NCI-H82 treated with DMSO at 0.1 percent for 48 hours (cell line): ENCODE results near the gene RAP1GDS1.

Experiments used
- DNase-seq: peaks from one replicate; lab custom pipeline; 2025; ENCODE audit not compliant: unreplicated experiment; lab: John Stamatoyannopoulos, UW

RAP1GDS1 gene, protein sequence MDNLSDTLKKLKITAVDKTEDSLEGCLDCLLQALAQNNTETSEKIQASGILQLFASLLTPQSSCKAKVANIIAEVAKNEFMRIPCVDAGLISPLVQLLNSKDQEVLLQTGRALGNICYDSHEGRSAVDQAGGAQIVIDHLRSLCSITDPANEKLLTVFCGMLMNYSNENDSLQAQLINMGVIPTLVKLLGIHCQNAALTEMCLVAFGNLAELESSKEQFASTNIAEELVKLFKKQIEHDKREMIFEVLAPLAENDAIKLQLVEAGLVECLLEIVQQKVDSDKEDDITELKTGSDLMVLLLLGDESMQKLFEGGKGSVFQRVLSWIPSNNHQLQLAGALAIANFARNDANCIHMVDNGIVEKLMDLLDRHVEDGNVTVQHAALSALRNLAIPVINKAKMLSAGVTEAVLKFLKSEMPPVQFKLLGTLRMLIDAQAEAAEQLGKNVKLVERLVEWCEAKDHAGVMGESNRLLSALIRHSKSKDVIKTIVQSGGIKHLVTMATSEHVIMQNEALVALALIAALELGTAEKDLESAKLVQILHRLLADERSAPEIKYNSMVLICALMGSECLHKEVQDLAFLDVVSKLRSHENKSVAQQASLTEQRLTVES

DNA sequence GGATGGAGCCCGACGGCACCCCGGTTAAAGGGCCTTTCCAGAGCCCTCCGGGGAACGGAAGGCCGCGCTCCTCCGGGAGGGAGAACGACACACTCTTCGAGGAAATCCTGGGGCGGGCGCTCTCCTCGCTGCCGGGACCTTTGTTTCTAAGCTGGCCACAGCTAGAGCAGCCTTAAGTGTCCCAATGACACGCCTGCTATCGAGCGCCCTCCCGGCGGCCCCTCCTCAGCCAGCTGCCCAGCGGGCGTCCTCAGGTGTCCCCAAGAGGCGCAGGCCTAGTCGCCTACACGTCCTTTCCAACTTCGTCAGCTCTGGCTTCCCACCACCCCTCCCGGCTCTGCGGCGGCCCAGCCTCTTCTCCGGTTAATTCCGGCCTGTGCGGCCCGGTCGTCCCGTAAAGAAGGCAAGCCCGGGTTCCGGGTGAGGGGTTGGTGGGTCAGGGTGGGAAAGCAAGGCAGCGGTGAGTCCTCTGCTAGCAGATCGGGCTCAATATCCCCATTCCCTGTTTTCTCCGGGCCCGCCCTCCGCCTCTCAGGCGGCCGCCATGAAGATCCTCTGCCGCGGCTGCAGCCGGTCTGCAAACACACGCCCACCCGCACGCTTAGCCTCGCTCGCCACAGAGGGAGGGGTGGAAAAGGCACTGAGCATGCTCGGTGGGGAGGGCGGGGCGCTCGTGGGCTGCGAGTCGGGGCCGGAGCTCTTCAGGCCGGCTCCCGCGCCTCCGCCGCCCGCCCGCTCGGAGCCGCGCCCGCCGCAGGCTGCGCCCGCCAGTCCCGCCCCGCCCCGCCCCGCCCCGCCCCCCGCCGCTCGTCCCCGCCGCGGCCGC, at the start of gene RAP1GDS1:
TSS of gene RAP1GDS1 (plus strand) at position 806 of the 826 bp plus-strand sequence. CDS start 182 bp downstream, outside the sequence.
- peak; percentile 83 for DNase-seq

DNA sequence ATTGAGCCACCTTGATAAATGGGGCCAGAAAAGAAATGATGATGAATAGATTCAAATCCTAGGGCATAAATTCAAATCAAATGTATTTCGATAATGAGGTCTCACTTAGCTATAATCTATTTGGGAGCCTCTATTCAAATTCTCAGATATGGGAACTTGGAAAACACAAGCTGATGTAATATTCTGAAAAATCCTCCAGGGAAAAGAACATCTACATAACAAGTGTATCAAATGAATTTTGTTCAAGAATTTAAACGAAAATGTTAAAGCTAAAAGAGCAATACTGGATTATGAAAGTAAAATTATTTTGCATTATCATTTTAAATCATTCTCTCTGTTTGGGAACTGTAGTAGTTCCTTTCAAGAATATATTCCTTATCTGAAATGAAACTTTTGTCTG, 38.9 kb upstream of the RAP1GDS1 start:
- DNase-seq = no peak

DNA sequence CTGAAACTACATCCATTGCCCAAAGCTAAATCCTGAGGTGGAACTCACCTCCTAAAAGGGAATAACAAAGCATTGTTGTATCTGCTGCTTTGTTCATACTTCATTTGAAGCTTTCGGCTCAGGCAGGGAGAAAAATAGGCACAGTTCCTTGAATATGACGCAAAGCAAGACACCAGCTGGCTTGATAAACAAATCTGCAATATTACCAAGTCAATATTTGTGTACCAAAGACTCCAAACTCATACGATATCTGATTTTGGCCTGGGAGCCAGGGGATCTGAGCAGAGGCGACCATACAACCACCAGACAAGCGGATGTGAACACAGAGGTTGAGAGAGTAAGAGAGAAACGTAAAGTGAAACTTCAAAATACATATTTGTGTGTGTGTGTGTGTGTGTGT, 34.8 kb upstream of the RAP1GDS1 start:
- DNase-seq = no peak

DNA sequence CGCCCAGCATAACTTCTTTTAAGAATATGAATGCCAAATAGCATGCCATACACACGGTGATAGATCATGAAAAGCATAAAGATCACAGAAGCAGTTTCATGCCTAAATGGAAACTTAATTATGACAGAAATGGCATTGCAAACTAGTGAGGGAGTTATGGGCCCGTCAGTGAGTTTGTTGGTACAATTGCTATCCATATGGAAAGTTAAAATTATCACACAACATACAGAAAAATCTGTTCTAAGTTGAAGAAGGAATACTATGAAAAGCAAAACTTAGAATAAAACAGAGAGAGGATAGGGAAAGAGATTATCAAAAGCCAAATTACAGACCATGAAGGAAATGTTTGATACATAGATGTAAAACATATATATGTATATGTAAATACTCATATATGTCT, 30.2 kb upstream of the RAP1GDS1 start:
- DNase-seq = no peak

DNA sequence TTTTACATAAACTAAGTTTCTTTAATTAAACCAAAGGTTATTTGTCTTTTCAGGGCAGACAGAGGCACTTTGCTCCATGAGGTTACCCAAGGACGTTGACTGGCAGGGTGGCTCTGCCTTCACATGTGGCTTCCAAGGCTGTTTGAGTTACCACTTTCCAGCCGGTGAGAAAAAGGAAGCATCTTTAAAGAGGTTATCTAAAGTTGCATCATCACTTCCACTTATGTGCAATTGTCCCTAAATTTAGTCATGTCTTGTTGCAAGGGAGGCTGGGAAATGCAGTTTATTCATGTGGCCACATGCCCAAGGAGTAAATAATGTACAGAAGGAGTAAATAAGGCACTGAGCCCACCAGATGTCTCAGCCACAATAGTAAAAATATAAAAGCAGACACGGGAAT, 29.0 kb upstream of the RAP1GDS1 start:
- DNase-seq = no peak

DNA sequence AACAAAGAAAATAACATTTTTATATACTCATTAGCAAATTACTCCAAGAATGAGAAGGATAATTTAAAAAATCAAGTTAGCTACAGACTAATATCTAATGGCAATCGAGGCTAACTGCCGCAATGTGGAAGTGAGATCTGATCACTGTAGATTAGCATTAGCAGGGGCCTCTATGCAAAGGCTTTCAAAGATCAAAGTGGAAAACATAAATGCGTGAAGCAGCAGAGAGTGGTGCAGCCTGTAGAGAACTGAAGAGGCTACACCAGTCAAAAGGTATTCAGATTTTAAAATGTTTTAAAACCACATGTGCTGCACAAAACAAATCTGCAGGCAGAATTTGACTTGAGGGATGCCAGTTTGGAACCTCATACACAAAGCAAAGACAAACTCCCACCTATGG, 24.0 kb upstream of the RAP1GDS1 start:
- no peak for DNase-seq

DNA sequence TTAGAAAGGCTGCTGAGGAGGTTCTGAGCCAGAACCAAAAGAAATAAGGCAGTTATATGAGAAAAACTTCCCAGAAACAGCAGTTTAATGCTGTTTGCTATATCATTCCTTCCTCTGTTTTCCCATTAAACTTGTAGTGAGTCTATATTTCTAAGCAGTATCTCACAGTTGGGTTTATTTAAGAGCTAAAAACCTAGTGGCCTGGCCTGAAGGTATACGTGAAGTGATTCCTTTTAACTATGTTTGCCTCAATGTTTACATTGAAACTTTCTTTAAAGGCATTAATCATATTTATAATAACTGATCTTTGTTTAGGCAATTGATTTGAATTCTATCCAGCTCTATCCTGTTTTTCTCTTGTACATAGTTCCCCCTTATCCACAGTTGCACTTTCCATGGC, 19.1 kb upstream of the RAP1GDS1 start:
- DNase-seq = no peak

DNA sequence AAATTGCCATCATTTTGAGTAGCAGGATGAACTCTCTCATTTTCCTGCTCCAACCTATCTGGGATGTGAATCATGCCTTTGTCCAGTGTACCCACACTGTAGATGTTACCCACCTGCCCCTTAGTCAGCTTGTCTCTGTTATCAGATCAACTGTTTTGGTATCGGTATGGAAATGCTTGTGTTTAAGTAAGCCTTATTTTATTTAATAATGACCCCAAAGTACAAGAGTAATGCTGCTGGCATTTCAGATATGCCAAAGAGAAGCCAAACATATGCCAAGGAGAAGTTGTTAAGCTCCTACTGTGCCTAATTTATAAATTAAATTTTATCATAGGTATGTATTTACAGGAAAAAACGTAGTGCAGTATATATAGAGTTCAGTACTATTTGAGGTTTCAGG, 18.6 kb upstream of the RAP1GDS1 start:
- no peak for DNase-seq

DNA sequence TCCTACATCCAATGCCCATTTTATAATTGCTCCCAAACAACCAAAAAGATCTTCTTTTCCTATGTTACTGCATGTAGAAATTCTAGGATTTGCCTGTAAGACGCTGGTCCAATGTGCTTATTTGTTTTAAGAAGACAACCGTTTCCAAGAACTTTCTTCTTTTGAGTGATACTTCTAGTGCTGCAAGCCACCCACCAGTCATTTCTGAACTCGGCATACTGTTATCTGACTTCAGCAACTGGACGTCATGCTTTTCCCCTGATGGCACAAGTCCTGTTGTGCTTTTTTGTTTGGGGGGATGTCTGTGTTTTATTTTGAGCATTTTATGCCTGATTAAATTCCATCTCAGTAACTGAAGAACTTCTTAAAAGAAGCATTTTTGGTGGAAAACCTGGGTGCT, 16.0 kb upstream of the RAP1GDS1 start:
- DNase-seq = no peak

DNA sequence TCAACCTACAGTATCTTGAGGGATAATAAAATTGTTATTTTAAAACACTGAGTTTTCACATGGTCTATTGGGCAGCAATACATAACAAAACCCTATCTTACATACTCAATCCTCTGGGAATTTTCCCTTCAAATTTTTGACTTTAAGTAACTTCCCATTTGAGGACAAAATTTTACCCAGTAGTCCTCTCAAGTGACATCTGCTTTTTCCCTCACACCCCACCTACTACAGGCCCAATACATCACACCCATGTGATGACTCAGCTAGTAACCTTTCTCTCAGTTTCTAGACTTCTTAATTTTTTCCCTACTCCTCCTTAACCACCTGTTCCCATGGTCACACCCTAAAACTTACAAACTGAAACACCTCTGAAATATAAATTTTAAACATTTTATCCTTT, 12.2 kb upstream of the RAP1GDS1 start:
- DNase-seq = no peak

DNA sequence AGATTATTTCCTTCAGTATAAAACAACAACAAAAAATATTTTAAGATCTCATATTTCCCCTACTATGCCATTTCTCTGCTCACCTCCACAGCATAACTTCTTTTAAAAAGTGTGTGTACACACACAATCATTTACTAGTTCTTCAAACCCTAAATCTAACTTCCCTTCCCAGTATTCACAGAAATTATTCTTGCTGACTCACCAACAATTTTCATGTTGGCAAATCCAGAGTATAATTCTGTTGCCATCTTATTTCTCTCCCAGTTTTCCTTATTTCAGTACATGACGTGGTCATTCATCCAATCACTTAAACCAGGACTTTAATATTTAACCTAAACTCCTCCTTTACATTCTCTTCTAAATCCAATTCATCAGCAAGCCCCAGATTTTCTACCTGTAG, 11.4 kb upstream of the RAP1GDS1 start:
- no peak for DNase-seq

DNA sequence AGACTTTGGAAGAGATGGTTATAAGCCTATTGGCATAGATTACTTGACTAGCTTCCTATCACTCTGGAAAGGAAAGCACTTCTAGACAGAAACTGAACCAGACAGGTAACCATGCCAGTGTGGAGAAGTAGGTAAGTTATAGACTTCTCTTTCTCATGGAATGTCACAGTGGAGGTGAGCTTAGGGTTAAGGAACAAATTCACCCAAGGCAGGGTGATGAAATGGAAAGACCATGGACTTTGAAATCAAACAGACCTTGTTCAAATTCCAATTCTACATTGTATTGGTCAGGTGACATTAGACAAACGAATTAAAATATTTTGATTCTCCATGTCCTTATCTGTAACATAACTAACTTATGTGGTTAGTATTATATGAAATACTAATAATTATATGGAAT, 7.7 kb upstream of the RAP1GDS1 start:
- DNase-seq = no peak

DNA sequence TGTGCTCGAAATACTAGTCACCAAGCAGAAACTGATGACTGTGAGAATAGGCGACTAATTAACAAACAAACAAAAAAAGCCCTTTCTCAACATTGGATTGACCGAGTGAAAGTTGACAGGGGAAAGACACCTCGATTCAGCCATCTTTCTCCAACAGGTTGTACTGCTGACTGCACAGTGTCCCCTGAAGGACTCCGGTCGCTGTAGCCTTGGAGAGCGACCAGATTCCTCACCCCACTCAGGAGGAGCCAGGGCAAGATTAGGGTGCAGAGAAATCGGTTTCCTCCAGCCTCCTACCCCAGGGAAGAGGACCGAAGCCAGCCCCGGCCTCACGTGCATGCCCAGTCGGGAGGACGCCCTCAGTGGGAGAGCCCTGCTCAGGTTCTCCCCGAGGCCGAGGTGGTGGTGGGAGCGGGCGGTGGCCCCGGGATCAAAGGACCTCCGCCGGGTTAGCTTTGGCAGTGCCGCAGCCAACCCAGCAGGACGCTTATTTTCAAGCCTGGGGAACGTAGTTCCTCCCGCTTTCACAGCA, 1.1 kb upstream of the RAP1GDS1 start:
- DNase-seq = no peak

DNA sequence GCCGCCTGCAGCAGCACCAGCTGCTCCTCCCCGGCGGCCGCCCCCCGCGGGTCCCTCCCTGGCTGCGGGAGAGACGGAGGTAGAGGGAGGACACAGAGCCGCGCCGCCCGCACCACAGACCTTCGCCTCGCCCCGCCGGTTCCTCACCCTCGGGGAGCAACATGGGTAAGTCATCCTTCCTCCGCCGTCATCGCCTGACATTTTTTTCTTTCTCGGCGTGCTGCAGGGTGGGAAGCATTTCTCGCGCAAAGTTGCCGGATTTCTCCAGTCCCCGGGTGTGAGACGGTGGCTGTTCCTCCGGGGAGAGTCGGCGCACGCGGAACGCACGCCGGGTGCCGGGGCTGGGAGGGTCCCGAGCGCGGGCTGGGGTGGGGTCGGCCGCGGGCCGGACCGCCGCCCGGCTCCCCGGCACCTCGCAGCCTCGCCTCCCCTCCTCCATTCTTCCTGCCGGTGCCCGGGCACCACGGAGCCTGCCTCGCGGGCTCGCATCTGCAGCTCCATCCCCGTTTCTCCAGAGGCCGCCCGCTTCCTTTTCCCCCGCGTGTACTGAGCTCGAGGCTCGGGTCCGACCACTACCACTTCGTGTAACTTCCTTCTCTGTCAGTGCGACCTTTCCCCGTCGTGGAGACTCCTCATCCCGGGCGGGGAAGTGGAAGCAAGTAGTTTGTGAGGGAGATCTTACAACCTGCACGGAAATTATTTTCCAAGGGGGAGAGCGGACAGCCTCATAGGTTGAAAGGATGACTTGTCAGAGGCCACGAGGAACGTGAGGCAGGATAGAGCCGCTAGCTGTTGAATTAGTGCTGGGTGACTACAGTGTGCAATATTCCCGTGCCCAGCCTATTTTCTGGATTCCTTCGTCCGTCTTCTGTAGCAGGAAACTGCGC, 464 bp downstream of the RAP1GDS1 start:
- no peak for DNase-seq

DNA sequence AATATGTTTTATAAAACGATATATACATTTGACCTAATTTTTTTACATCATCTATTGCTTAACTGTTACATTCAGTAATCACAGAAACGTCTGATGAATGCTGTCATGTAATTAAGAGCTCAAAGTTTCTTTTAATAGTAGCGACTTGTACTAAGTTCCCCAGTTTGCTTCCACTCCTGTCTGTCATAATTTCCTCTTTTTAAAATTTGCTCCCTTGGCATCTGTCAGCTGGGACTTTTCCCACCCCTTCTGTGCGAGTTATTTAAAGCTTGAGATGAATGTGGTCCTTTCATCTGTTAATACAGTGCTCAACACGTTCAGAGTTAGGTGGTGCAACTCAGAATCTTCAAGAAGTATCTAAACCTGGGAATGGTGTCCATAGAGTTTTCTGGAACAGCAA, 1.2 kb downstream of the RAP1GDS1 start:
- DNase-seq = no peak

DNA sequence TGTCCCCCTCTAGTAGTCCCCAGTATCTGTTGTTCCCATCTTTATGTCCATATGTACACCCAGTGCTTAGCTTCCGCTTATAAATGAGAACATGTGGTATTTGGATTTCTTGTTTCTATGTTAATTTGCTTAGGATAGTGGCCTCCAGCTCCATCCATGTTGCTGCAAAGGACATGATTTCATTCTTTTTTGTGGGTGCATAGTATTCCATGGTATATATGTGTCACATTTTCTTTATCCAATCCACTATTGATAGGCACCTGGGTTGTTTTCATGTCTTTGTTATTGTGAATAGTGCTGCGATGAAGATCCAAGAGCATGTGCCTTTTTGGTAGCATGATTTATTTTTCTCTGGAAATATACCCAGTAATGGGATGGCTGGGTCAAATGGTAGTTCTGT, 6.3 kb downstream of the RAP1GDS1 start:
- DNase-seq = no peak

DNA sequence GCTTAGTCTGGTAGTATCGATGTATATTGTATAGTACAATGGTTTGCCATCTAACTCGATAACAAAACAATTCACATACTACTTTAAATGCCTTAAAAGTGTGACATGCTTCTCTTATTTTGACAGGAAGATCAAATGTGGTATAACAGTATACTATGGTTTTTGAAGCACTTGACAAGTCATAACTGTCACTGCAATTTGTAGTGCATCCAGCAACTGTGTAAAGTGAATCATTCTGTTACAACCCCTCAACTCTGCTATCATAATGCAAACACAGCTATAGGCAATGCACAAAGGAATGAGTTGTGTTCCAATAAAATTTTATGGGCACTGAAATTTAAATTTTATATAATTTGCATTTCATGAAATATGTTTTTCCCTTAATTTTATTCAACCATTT, 14.0 kb downstream of the RAP1GDS1 start:
- no peak for DNase-seq

DNA sequence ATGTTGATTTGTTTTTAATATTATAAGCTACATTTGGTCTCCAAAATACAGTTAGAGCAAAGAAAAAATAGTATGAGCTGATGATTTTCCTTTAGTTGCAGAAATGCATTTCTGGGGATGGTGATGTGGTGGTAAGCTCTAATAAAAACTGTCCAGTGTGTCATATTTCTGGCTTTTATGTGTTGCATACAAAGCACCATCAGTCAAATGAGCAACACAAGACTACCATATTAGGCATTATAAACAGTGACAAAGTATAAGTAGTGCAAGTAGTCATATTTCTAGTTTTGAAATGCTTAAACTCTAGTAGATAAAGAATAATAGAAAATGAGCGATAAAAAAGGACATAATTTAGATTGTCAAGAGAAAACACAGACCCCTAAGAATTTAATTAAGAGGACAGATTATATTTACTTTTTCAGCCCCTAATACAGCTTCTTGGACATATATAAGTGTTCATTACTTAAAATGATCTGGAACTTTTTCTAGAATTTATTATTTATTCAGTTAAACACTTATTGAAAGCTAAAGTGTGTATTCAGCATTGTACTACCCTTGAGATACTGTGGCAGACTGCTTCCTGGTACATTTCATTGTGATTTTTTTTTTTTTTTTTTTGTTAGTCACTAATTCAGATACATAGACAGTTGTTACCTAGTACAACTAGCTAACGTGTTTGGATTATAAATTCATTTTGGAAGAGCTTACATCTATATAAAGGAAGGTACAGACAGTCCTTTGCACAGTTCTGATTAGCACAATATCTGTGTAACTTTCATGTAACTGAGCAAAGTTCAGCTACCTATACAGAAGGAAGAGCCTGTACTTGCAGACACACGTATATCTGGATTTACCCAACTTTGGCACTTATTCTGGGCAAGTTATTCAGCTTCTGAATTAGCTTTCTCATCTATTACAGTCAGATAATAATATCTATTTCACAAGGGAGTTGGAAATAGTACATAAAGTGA, 22.3 kb downstream of the RAP1GDS1 start:
- DNase-seq = no peak

DNA sequence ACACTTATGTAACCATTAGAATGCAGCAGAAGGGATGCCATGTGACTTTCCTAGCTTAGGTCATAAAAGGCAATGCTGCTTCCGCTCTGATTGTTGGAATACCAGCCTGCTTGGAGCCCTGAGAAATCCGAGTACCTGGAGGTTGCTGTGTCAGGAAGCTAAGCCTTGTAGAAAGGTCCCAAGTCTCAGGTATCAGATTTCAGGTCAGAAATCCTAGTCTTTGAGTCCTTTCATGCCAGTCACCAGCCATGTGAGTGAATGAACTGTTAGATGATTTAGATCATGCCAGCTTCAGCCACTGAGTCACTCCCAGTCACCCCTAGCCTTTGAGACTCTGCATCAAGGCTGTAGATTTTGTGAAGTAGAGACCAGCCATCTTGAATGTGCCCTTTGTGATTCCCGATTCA, 23.5 kb downstream of the RAP1GDS1 start:
- DNase-seq = no peak

DNA sequence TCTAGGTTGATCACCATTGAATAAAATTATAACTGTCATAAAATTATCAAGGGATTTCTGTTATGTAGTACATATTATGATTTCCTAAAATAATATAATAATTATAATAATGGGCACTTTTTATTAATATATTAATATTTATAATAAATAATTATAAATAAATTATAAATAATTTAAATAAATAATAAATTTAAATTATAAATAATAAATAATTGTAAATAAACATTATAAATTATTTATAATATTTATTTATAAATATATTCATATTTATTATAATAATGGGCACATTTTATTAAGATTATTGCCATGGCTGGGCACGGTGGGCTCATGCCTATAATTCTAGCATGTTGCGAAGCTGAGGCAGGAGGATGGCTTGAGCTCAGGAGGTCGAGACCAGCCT, 24.5 kb downstream of the RAP1GDS1 start:
- DNase-seq = no peak
